ENCODE measurements around the gene FTO.

The FTO gene

DNA sequence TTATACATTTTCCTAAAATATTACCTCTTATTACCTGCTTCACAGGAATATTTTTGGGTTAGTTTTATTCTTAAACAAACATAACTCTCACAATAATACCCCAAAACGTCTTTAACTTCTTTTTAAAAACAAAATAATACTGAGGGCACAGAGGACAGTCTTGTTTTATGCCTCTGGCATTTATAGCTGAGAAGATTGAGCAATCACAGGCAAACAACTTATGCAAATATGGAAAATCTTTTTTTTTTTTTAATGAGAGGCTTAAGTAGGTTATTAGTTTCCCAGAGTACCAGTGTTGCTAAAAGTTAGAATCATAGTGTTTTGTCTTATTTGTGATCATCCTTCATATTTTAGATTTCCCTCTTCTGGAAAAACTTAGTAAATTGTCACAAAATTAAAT, 195.0 kb downstream of the FTO start:
- no peak for DNase-seq (ENCODE audit: low read depth in 2 of 2)

GRCh38 chr16:53899431-53899830, 195.5 kb downstream of the FTO start:
- DNase-seq (ENCODE audit: low read depth in 2 of 2): no peak

DNA sequence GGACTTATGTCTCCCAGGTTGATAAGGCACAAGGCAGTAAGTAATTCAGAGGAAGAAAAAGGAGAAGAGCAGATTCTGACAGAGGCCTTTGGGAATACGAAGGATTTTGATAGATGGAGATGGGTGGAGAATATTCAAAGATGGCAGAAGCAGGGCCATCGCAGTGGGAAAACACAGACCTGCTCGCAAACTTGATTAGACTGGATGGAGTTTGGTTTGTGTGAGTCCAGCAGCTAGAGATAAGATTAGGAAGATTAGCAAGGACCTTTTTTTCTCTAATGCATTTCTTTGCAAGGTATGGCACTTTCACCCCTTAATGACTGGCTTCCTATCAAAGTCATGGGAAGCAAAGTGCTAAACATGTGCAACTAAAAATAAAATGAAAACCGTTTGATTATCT, 196.7 kb downstream of the FTO start:
- no peak for DNase-seq (ENCODE audit: low read depth in 2 of 2)

DNA sequence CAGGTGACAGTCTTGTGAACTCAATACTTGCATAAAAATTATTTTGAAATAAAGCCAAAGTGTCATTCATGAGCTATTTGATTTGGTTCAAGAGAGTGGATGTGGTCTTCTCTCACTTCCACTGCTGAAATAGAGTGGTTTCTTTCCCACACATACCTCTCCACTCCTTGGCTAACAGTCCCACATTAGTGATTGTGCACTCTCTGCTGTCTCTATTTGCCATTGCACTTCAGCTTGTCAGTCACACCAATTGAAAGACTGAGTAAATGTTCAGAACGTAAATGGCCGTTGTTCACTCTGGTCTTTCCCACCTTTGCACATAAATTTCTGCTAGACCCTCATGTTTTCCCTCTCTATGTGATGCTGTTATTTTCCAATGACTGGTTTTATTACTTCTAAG, 197.5 kb downstream of the FTO start:
- DNase-seq (ENCODE audit: low read depth in 2 of 2): no peak

- no peak for DNase-seq (ENCODE audit: low read depth in 2 of 2)
Observed at GRCh38 chr16:53904533-53904932, 200.6 kb downstream of the FTO start.

GRCh38 chr16:53905028-53905427, 201.1 kb downstream of the FTO start:
- no peak for DNase-seq (ENCODE audit: low read depth in 2 of 2)

DNA sequence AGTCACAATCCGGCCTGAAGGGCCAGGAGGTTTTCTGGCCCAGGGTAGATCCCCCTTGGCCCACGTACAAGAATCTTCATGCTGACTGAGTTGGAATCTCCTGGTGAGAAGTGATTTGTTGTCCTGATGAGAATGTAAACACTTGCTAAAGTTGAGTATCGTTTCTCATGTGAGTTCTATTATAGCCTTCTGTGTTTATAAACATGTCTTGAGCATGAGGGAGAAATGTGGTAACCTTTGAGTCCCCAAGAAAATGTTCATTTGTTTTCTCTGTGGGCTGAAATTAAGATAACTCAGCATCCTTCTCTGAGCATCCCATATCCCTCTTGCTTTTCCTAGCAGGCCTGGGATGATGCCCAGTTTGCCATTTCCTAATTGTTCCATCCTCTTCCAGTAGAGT, 204.8 kb downstream of the FTO start:
- no peak for DNase-seq (ENCODE audit: low read depth in 2 of 2)

GRCh38 chr16:53910990-53911389, 207.0 kb downstream of the FTO start:
- DNase-seq (ENCODE audit: low read depth in 2 of 2): no peak

DNA sequence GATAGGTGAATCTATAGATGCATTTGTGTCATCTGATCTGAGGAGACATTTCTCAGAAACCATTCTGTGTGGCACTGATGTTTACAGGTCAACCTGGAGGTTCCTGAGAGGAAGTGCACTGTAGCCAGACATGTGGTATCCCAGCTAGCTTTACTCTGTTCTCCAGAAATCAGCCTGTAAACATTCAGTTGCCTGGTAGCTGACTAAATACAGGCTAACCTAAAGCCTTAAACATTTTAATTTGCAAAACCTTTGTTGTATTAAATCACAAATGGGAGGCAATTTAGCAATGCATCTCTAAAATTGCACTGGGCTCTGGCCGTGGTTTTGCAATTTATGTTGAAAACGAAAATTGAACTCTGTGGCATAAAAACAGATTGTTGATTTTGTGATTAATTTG, 207.6 kb downstream of the FTO start:
- no peak for DNase-seq (ENCODE audit: low read depth in 2 of 2)

- no peak for DNase-seq (ENCODE audit: low read depth in 2 of 2)
Observed at GRCh38 chr16:53912155-53912554, 208.2 kb downstream of the FTO start.

- DNase-seq (ENCODE audit: low read depth in 2 of 2): peak; percentile 86 to 90
Observed at GRCh38 chr16:53913099-53913870, 209.3 kb downstream of the FTO start.

GRCh38 chr16:53913920-53914319, 210.0 kb downstream of the FTO start:
- DNase-seq (ENCODE audit: low read depth in 2 of 2): no peak

DNA sequence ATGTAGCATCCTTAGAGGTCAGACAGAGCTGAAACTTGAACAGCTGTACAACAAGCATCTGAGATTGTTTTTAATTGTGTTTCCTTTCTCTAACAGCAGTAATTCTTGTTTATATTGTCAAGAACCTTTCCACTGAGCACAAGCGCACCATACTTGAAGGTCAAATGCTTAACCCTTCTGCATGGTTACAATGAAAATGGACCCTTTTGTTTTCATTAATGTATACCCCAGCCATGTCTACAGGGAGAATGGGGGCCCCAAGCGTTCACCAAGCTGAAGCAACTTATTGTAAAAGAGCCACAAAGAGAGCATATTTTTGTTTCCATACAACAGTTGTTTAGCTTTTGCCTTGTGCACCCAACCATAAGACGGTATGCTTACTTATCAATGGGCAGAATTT, 210.8 kb downstream of the FTO start:
- no peak for DNase-seq (ENCODE audit: low read depth in 2 of 2)

GRCh38 chr16:53915452-53916160, 211.7 kb downstream of the FTO start:
- no peak for DNase-seq (ENCODE audit: low read depth in 2 of 2)

GRCh38 chr16:53920988-53921387, 217.0 kb downstream of the FTO start:
- no peak for DNase-seq (ENCODE audit: low read depth in 2 of 2)

GRCh38 chr16:53922067-53922806, 218.3 kb downstream of the FTO start:
- no peak for DNase-seq (ENCODE audit: low read depth in 2 of 2)

DNA sequence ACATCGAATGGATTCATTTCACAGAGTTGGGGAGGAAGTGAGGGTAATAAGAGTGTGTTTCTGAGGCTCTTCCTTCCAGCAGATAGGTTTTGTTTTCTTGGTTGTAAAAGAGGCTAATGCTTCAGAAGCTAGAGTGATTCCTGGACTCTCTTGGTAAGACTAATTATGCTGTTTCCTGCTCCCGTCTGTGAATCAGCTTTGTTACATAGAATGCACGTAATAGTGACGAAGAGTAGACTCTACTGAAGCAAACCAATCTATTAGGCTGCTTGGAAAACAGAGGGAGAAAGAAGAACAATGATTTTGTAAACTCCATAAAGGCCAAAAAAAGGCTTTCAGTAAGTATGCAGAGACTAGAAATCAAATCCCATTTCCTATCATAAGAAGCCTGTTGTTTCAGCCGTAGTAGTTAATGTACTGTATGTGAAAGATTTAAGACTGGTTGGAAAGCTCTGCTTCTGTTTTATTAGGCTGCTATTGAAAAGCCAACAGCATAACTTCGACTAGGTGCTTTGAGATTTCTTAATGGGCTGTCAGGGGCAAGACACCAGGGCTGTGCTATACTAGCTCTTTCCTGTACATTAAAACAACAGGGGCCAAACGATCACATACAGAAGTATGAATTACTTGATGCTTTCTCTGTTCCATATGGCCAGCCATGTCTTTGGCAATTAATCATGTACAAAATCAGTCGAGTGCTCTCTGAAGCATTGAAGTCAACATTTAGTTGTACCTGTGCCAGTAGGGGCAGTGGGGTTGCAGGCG, 219.0 kb downstream of the FTO start:
- no peak for DNase-seq (ENCODE audit: low read depth in 2 of 2)

GRCh38 chr16:53924331-53925106, 220.6 kb downstream of the FTO start:
- no peak for DNase-seq (ENCODE audit: low read depth in 2 of 2)

DNA sequence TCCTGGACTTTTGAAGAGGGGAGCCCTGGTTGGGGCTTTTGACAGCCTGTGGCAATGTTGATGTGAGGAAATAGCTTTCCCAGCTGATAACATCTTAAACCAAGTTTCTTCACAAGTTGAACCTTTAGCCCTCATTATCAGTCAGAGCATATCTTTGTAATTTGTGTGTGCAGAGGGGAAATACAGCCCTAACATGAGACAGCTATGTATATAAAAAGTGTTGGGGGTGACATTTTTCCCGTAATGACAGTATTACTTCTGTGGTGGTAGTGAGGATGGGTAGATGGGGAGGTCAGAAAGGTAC, 221.1 kb downstream of the FTO start:
- no peak for DNase-seq (ENCODE audit: low read depth in 2 of 2)

GRCh38 chr16:53925526-53925925, 221.6 kb downstream of the FTO start:
- DNase-seq (ENCODE audit: low read depth in 2 of 2): no peak

- no peak for DNase-seq (ENCODE audit: low read depth in 2 of 2)
Observed at GRCh38 chr16:53926209-53926608, 222.3 kb downstream of the FTO start.

Data from fibroblast of skin of left biceps (primary cell).